ENCODE measurements around the gene AMBN.

GRCh38 chr4:70600977-70601376 is 8.9 kb downstream of the AMBN start:
- TF ChIP-seq, protein P1, sequence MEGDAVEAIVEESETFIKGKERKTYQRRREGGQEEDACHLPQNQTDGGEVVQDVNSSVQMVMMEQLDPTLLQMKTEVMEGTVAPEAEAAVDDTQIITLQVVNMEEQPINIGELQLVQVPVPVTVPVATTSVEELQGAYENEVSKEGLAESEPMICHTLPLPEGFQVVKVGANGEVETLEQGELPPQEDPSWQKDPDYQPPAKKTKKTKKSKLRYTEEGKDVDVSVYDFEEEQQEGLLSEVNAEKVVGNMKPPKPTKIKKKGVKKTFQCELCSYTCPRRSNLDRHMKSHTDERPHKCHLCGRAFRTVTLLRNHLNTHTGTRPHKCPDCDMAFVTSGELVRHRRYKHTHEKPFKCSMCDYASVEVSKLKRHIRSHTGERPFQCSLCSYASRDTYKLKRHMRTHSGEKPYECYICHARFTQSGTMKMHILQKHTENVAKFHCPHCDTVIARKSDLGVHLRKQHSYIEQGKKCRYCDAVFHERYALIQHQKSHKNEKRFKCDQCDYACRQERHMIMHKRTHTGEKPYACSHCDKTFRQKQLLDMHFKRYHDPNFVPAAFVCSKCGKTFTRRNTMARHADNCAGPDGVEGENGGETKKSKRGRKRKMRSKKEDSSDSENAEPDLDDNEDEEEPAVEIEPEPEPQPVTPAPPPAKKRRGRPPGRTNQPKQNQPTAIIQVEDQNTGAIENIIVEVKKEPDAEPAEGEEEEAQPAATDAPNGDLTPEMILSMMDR (optimal IDR thresholded peaks at IDR 0.05 in 1 of 3, IDR thresholded peaks at IDR 0.05 in 1 of 3, conservative IDR thresholded peaks at IDR 0.05 in 1 of 3; ENCODE audit: extremely low read depth in 1 of 3, insufficient read depth in 2 of 3, low read length in 3 of 3): no peak
- no peak for TF ChIP-seq EZH2 (IDR thresholded peaks at IDR 0.05; ENCODE audit: low read length)
